Gastrocnemius medialis (tissue), 4 donors: Measurements from ENCODE around the gene B3GLCT. TPM values are rescaled to one million over a fixed set of nuclear protein-coding genes. Genes with fewer than 3 reads are reported as not detected.
"Not testable (repeated sequence)": the region's sequence is repeated elsewhere in the genome, so short reads cannot be mapped to it uniquely, and the experiment has no call there.

Experiments used
- ATAC-seq, 2 donors: fragments of 150-250 bp; one replicate each; pipeline ENCODE4 v1.9.1; 2016
- DNase-seq, 2 donors: peaks; one replicate each; pipeline ENCODE4 v3.0.0-alpha.2; 2019
- H3K27ac ChIP-seq, 4 donors: fragments of 200-600 bp; sonication (generic); 1 replicate in 1 of 4; 2 replicates in 3 of 4; pipeline ENCODE4 v1.5.1; 2016 to 2018; ENCODE audit warnings: mild to moderate bottlenecking in 2 of 4, moderate library complexity in 1 of 4
- H3K27me3 ChIP-seq, 3 donors: fragments of 200-600 bp; sonication (generic) in 2 of 3; 1 replicate in 1 of 3; 2 replicates in 2 of 3; pipeline versions ENCODE4 v1.5.1 to v1.6.0; 2016 to 2019; ENCODE audit warnings: mild to moderate bottlenecking in 1 of 3, moderate library complexity in 1 of 3
- H3K36me3 ChIP-seq, 2 donors: fragments of 200-600 bp; sonication (generic) in 1 of 2; one replicate each; pipeline ENCODE4 v1.5.1; 2017 to 2018
- H3K4me1 ChIP-seq, 2 donors: fragments of 200-600 bp; sonication (generic) in 1 of 2; one replicate each; pipeline ENCODE4 v1.5.1; 2016 to 2017; ENCODE audit warnings: mild to moderate bottlenecking in 2 of 2
- H3K4me3 ChIP-seq, 4 donors: fragments of 200-600 bp; sonication (generic) in 3 of 4; 1 replicate in 1 of 4; 2 replicates in 3 of 4; pipeline ENCODE4 v1.5.1; 2016 to 2019; ENCODE audit warnings: mild to moderate bottlenecking in 2 of 4
- H3K9me3 ChIP-seq, 3 donors: fragments of 200-600 bp; sonication (generic) in 2 of 3; 1 replicate in 1 of 3; 2 replicates in 2 of 3; pipeline ENCODE4 v1.5.1; 2016 to 2019
- POLR2A ChIP-seq, 2 donors: fragments of 450-650 bp; IDR thresholded peaks; one replicate each; pipeline ENCODE4 v1.6.1; 2017; ENCODE audit warnings: antibody characterized with exemption in 2 of 2, mild to moderate bottlenecking in 2 of 2, moderate library complexity in 2 of 2
- in situ Hi-C, 4 donors: fragments of 200-750 bp; cut with MboI; loops; one replicate each; pipeline versions ENCODE4 v1.15.0 to v1.8.0; 2017; ENCODE audit warnings: low sequenced_read_pairs in 4 of 4
- intact Hi-C: fragments of 100-400 bp; cut with DNase I; formaldehyde crosslinking; loops from one replicate; pipeline ENCODE4 v1.15.1; 2023; ENCODE audit warnings: low total_unique reads
- total RNA-seq, 4 donors: library from RNA; depleted of rRNA; stranded (reverse); fragments of >200 nt; gene quantifications; one replicate each; pipeline versions ENCODE4 v1.1.0 to v1.2.3, GENCODE V29; 2016
- TF ChIP-seq, protein P1 (sequence below), 5 experiments: fragments of 450-650 bp in 3 of 5; fragments of 200-600 bp in 2 of 5; sonication (generic) in 2 of 5; IDR thresholded peaks in 4 of 5; conservative IDR thresholded peaks in 1 of 5; 1 replicate in 4 of 5; 2 replicates in 1 of 5; pipeline ENCODE4 v1.5.1; 2016 to 2019; ENCODE audit warnings: antibody characterized with exemption in 5 of 5, mild to moderate bottlenecking in 3 of 5, moderate library complexity in 3 of 5

B3GLCT gene
- total RNA-seq, 4 donors from 2014 or later = 2.4 to 4.8 (median 3.6) TPM

DNA sequence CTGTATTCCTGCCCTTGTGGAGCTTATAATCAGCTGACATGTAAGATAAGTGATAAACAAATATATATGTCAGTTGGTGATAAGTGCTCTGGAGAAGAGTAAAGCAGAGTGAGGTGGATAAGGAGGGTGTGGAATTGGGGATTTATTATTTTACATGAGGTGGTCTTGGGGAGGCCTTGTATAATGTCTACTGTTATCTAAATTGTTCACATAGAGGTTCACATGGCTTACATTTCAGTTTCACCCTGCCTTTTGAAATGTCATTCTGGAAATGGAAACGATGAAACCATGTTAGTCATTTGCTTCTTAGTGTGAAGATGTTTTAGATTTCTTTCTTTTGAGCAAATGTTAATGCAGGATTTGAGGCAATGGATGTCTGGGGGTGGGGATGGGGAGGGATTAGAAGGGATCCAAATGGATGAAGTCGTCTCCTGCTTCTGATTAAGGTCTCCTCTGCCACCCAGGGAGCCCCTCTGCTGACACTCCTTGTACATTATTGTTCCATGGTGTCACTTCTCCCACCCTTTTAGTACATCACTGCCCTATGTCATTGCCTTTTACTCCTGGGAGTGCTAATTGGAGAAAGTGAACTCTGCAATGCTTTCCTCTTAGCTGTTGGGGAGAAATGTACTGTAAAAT, 14.0 kb downstream of the B3GLCT start:
- no peaks in the 10 kb centered on the region for H3K27me3 ChIP-seq
- intact Hi-C loops (no loop called here), in situ Hi-C loops (no loop called here)
- no peaks in the 10 kb centered on the region for H3K36me3 ChIP-seq
- ATAC-seq = no peak
- H3K4me3 ChIP-seq = no peak overlapping the region
- H3K4me1 ChIP-seq = peaks cover 16 to 30% of the 10 kb centered on the region in 2 donors
- TF ChIP-seq, protein P1, sequence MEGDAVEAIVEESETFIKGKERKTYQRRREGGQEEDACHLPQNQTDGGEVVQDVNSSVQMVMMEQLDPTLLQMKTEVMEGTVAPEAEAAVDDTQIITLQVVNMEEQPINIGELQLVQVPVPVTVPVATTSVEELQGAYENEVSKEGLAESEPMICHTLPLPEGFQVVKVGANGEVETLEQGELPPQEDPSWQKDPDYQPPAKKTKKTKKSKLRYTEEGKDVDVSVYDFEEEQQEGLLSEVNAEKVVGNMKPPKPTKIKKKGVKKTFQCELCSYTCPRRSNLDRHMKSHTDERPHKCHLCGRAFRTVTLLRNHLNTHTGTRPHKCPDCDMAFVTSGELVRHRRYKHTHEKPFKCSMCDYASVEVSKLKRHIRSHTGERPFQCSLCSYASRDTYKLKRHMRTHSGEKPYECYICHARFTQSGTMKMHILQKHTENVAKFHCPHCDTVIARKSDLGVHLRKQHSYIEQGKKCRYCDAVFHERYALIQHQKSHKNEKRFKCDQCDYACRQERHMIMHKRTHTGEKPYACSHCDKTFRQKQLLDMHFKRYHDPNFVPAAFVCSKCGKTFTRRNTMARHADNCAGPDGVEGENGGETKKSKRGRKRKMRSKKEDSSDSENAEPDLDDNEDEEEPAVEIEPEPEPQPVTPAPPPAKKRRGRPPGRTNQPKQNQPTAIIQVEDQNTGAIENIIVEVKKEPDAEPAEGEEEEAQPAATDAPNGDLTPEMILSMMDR (IDR thresholded peaks at IDR 0.05 in 4 of 5, conservative IDR thresholded peaks at IDR 0.05 in 1 of 5) = no peak
- TF ChIP-seq POLR2A (IDR thresholded peaks at IDR 0.05) = no peak
- no peaks in the 10 kb centered on the region for H3K9me3 ChIP-seq
- H3K27ac ChIP-seq = no peak overlapping the region
- no peak for DNase-seq

DNA sequence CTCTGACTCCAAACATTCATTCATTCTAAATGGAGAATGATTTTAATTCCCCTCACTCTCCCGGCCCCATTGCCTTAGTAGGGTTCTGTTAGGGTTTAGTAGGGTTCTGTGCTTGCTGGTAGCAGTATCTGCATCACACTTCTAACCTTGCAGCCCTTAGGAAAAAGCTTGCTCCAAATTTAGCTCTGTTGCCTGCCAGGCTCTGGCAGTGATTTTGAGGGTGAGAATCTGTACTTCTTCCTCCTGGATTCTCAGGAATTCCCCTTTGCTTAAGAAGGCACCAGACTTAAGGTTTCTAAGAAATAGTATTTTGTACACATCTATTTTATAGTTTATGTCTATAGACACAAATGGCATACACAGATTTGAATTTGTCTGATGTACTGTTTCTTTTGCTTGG, 14.7 kb downstream of the B3GLCT start:
- Histone ChIP-seq H3K27ac (no peak overlapping the region), H3K36me3 (no peaks in the 10 kb centered on the region), H3K4me1 (peaks cover 9 to 24% of the 10 kb centered on the region in 2 donors), H3K4me3 (no peak overlapping the region), H3K9me3 (no peaks in the 10 kb centered on the region), H3K27me3 (no peaks in the 10 kb centered on the region)
- TF ChIP-seq, protein P1 (IDR thresholded peaks at IDR 0.05 in 4 of 5, conservative IDR thresholded peaks at IDR 0.05 in 1 of 5) = no peak
- TF ChIP-seq POLR2A (IDR thresholded peaks at IDR 0.05) = no peak
- DNase-seq (no peak), ATAC-seq (no peak)
- in situ Hi-C loops = no loop called here
- intact Hi-C loops = no loop called here

DNA sequence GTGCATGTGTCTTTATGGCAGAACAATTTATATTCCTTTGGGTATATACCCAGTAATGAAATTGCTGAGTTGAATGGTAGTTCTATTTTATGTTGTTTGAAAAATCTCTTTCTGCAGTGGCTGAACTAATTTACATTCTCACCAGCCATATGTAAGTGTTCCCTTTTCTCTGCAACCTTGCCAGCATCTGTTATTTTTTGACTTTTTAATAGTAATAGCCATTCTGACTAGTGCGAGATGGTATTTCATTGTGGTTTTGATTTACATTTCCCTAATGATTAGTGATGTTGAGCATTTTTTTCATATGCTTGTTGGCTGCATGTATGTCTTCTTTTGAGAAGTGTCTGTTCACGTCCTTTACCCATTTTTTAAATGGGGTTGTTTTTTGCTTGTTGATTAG, 17.1 kb downstream of the B3GLCT start:
- in situ Hi-C loops, H3K27me3 ChIP-seq, H3K9me3 ChIP-seq, H3K4me3 ChIP-seq, DNase-seq, intact Hi-C loops, H3K36me3 ChIP-seq, H3K27ac ChIP-seq, ATAC-seq: not testable (repeated sequence)
- H3K4me1 ChIP-seq = peaks cover 0 to 13% of the 10 kb centered on the region in 2 donors

DNA sequence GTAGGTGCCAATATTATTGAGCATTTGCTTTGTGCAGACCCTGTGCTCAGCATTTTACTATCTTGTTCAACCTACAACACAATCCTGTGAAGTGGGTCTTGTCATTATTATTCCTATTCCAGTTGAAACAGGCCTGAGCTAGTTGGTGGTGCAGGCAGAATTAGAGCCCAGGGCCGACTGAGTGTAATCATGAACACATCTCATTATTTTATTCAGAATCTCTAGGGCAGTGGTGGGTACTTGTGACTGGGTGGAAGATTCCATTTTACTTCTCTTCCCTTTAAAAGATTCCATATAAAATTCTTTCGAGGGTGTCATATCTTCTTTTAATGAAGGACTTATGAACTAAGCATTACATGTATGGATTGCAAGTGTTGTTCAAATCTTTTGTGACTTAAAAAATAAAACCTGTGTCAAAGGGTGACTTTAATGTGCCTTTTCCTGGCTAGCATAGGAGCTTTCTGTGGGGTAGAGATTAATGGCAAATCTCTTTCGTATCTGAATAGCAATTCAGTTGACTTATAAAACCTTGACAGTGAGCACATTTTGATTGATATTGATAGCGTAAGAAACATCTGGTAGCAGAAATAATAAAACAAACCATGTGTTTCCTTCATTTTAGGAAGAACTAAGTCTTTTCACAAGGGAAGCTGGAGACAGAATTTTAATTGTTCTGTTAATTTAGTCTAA, 20.3 kb downstream of the B3GLCT start:
- DNase-seq (no peak), ATAC-seq (no peak)
- intact Hi-C loops = no loop called here
- no peak overlapping the region for H3K27ac ChIP-seq
- no peaks in the 10 kb centered on the region for H3K27me3 ChIP-seq
- TF ChIP-seq, protein P1 (IDR thresholded peaks at IDR 0.05 in 4 of 5, conservative IDR thresholded peaks at IDR 0.05 in 1 of 5) = no peak
- TF ChIP-seq POLR2A (IDR thresholded peaks at IDR 0.05) = no peak
- no peaks in the 10 kb centered on the region for H3K9me3 ChIP-seq
- no peak overlapping the region for H3K4me3 ChIP-seq
- H3K36me3 ChIP-seq = no peaks in the 10 kb centered on the region
- H3K4me1 ChIP-seq = peaks cover 0 to 2% of the 10 kb centered on the region in 2 donors
- in situ Hi-C loops = no loop called here

DNA sequence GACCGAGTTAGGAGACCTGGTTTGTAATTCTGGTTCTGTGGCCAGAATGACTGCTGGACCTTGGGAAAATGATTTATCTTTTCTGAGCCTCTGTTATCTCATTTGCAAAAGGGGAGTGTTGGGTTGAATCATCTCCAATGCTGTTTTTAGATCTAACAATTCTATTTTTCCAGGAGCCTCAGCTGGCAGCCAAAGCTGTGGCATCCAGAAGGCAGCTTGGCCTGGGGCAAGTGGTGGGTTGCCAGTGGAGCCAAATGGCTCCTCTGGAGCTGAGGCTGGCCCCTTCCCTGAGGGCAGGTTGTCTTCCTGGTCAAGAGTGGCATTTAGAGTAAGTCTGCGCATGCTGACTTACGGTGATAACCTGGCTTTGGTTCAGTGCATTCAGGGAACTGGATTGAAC, 21.3 kb downstream of the B3GLCT start:
- Histone ChIP-seq H3K4me1 (no peaks in the 10 kb centered on the region), H3K27ac (no peak overlapping the region), H3K27me3 (no peaks in the 10 kb centered on the region), H3K4me3 (no peak overlapping the region), H3K36me3 (no peaks in the 10 kb centered on the region), H3K9me3 (no peaks in the 10 kb centered on the region)
- DNase-seq (no peak), ATAC-seq (no peak)
- TF ChIP-seq POLR2A (IDR thresholded peaks at IDR 0.05) = no peak
- TF ChIP-seq, protein P1 (IDR thresholded peaks at IDR 0.05 in 4 of 5, conservative IDR thresholded peaks at IDR 0.05 in 1 of 5) = no peak
- intact Hi-C loops (no loop called here), in situ Hi-C loops (no loop called here)
